Measurements from ENCODE around the gene MTCH1.

GRCh38 chr6:37027036-37027720 is 41.2 kb upstream of the MTCH1 start:
- no peak for TF ChIP-seq LEF1 (IDR thresholded peaks at IDR 0.05)
- no peak for TF ChIP-seq POLR2A (conservative IDR thresholded peaks at IDR 0.05)
- TF ChIP-seq ZNF140 (CRISPR knock-in tag; IDR thresholded peaks at IDR 0.05), result no peak
- no peak for TF ChIP-seq ZNF24 (IDR thresholded peaks at IDR 0.05)
- TF ChIP-seq L3MBTL2 (IDR thresholded peaks at IDR 0.05), result no peak
- TF ChIP-seq PREB (CRISPR knock-in tag; IDR thresholded peaks at IDR 0.05), result no peak
